Hepatocyte (in vitro differentiated cells): ENCODE data around the gene ACSS3.
"Not testable (repeated sequence)": the region's sequence is repeated elsewhere in the genome, so short reads cannot be mapped to it uniquely, and the experiment has no call there.

Source experiments
- CTCF ChIP-seq: fragments of 200-600 bp; sonication (generic); IDR thresholded peaks from 2 replicates; pipeline ENCODE4 v1.5.1; 2016; ENCODE audit warnings: antibody characterized with exemption, mild to moderate bottlenecking; ENCODE audit not compliant: poor library complexity
- EZH2 ChIP-seq: fragments of 200-600 bp; sonication (generic); IDR thresholded peaks from 2 replicates; pipeline ENCODE4 v1.6.1; 2016; ENCODE audit warnings: antibody characterized with exemption, mild to moderate bottlenecking, borderline replicate concordance
- EZH2phosphoT487 ChIP-seq: fragments of 200-600 bp; sonication (generic); IDR thresholded peaks from one replicate; pipeline ENCODE4 v1.6.1; 2018; ENCODE audit warnings: antibody characterized with exemption, mild to moderate bottlenecking, low read depth, moderate library complexity; ENCODE audit not compliant: unreplicated experiment, severe bottlenecking

GRCh38 chr12:81200561-81200960, 122.7 kb downstream of the ACSS3 start:
- not testable (repeated sequence) for TF ChIP-seq CTCF, EZH2, EZH2phosphoT487
